K562 (cell line): ENCODE data around the gene ZPR1. TPM values are rescaled to one million over a fixed set of nuclear protein-coding genes. Genes with fewer than 3 reads are reported as not detected.

ENCODE experiments used
- ATAC-seq: fragments of 200-7000 bp; cut with Tn5 transposase; 3 replicates; pipeline ENCODE4 v1.9.1; 2020; ENCODE audit warnings: moderate library complexity
- BruUV-seq: library from RNA; stranded (reverse); fragments of 400-500 nt; replicated peaks from 2 replicates; lab custom pipeline; 2021; lab: Mats Ljungman, UMichigan
- CTCF ChIA-PET: fragments of 300-600 bp; formaldehyde crosslinking; extraction: SDS; loops from one replicate; lab custom pipeline; 2021; ENCODE audit warnings: low intra/inter-chr PET ratio; lab: Yijun Ruan, JAX
- POLR2A ChIA-PET: fragments of 300-600, 350-650 bp; sonication (Branson Sonifier 250); formaldehyde crosslinking; extraction: SDS; loops from one replicate; lab custom pipeline; 2021; ENCODE audit warnings: antibody characterized with exemption, inconsistent platforms; lab: Yijun Ruan, JAX
- DNase-seq, 4 experiments: peaks; one replicate each; pipeline versions ENCODE4 v3.0.0 to v3.0.0-alpha.2; 2011 to 2018; ENCODE audit warnings: low spot score in 3 of 4, mixed read lengths in 3 of 4; ENCODE audit errors: extremely low read depth in 1 of 4
- FAIRE-seq: peaks from 2 replicates; lab custom pipeline; 2011; peaks lifted over from hg19 to GRCh38; lab: Jason Lieb, UNC
- H2AFZ ChIP-seq: 2 replicates; pipeline ENCODE4 v1.6.0; 2011; ENCODE audit warnings: low read depth, low read length, control low read depth, inconsistent platforms
- H3K27ac ChIP-seq: fragments of 200-600 bp; 3 replicates; pipeline ENCODE4 v1.8.0; 2011; ENCODE audit warnings: low read depth, mild to moderate bottlenecking, control low read depth, inconsistent platforms, low read length, moderate library complexity, mixed read lengths; ENCODE audit errors: extremely low read depth
- H3K27me3 ChIP-seq, 2 experiments: fragments of 300-600 bp in 1 of 2; 2 replicates in 1 of 2; 3 replicates in 1 of 2; pipeline versions ENCODE4 v1.6.0 to v1.8.0; 2011; ENCODE audit warnings: inconsistent platforms in 2 of 2, low read length in 2 of 2, mild to moderate bottlenecking in 1 of 2, mixed read lengths in 1 of 2, moderate library complexity in 1 of 2; ENCODE audit not compliant: control insufficient read depth in 2 of 2, insufficient read depth in 2 of 2
- H3K36me3 ChIP-seq: fragments of 300-600 bp; 3 replicates; pipeline ENCODE4 v1.8.0; 2011; ENCODE audit warnings: mild to moderate bottlenecking, low read length, inconsistent platforms; ENCODE audit not compliant: control insufficient read depth, insufficient read depth
- H3K4me1 ChIP-seq, 2 experiments: fragments of 200-600 bp in 1 of 2; replicated peaks in 1 of 2; 2 replicates in 1 of 2; 3 replicates in 1 of 2; pipeline versions ENCODE4 v1.5.1 to v1.8.0; 2011; ENCODE audit warnings: inconsistent platforms in 2 of 2, low read length in 2 of 2, mild to moderate bottlenecking in 1 of 2, mixed read lengths in 1 of 2, moderate library complexity in 1 of 2; ENCODE audit not compliant: control insufficient read depth in 2 of 2, insufficient read depth in 2 of 2
- H3K4me2 ChIP-seq: 2 replicates; pipeline ENCODE4 v1.6.1; 2011; ENCODE audit warnings: low read length, control low read depth, inconsistent platforms, mixed read lengths; ENCODE audit not compliant: insufficient read depth
- H3K4me3 ChIP-seq: fragments of 200-600 bp; sonication (generic), shearing (Covaris generic); 2 replicates; pipeline ENCODE4 v1.5.1; 2016; ENCODE audit warnings: control low read depth, inconsistent platforms
- H3K79me2 ChIP-seq: fragments of 200-600 bp; 3 replicates; pipeline ENCODE4 v1.8.0; 2011; ENCODE audit warnings: low read length, inconsistent platforms; ENCODE audit not compliant: control insufficient read depth, insufficient read depth
- H3K9ac ChIP-seq, 2 experiments: 2 replicates each; pipeline versions ENCODE4 v1.6.0 to v1.6.1; 2011; ENCODE audit warnings: low read depth in 2 of 2, low read length in 2 of 2, control low read depth in 1 of 2, inconsistent platforms in 1 of 2, mild to moderate bottlenecking in 1 of 2, mixed read lengths in 1 of 2; ENCODE audit not compliant: insufficient read depth in 1 of 2
- H3K9me1 ChIP-seq: one replicate; pipeline ENCODE4 v1.6.0; 2011; ENCODE audit warnings: inconsistent platforms, mild to moderate bottlenecking, low read length, moderate library complexity; ENCODE audit not compliant: control insufficient read depth, insufficient read depth
- H3K9me3 ChIP-seq: replicated peaks from 2 replicates; pipeline ENCODE4 v1.5.1; 2011; ENCODE audit warnings: low read depth, low read length, inconsistent platforms; ENCODE audit not compliant: control insufficient read depth, insufficient read depth
- H4K20me1 ChIP-seq: replicated peaks from 2 replicates; pipeline ENCODE4 v1.6.1; 2011; ENCODE audit warnings: low read length, inconsistent platforms, mixed read lengths; ENCODE audit not compliant: control insufficient read depth, insufficient read depth
- BMI1 ChIP-seq: fragments of 150-350 bp; IDR thresholded peaks from 2 replicates; pipeline ENCODE4 v1.6.1; 2014; ENCODE audit warnings: low read length
- HMG20A ChIP-seq: fragments of 450-650 bp; formaldehyde crosslinking; conservative IDR thresholded peaks from 2 replicates; pipeline ENCODE4 v1.4.0; 2020; ENCODE audit warnings: mild to moderate bottlenecking, mixed read lengths
- KAT2B ChIP-seq: IDR thresholded peaks from one replicate; pipeline ENCODE4 v1.6.1; 2012; ENCODE audit warnings: low read depth, mild to moderate bottlenecking, control low read depth, inconsistent platforms, low read length, moderate library complexity
- NFE2 ChIP-seq: IDR thresholded peaks from 2 replicates; pipeline ENCODE4 v1.6.1; 2014; ENCODE audit warnings: antibody characterized with exemption, low read depth
- NRF1 ChIP-seq, 2 experiments: fragments of 450-650 bp; IDR thresholded peaks in 1 of 2; conservative IDR thresholded peaks in 1 of 2; 2 replicates each; pipeline ENCODE4 v1.6.1; 2014; ENCODE audit warnings: mild to moderate bottlenecking in 2 of 2
- PHF8 ChIP-seq: fragments of 200-600 bp; sonication (generic); IDR thresholded peaks from 2 replicates; pipeline ENCODE4 v1.6.1; 2012; ENCODE audit warnings: mixed run types, mild to moderate bottlenecking, inconsistent platforms, low read length, moderate library complexity, borderline replicate concordance
- RBM17 ChIP-seq: fragments of 200-400 bp; formaldehyde crosslinking; IDR thresholded peaks from 2 replicates; pipeline ENCODE4 v1.6.1; 2017; ENCODE audit warnings: low read depth, mild to moderate bottlenecking, low read length, borderline replicate concordance
- TSC22D4 ChIP-seq: fragments of 450-650 bp; IDR thresholded peaks from 2 replicates; pipeline ENCODE4 v1.6.1; 2016; ENCODE audit warnings: missing genetic modification characterization, missing biosample characterization, control low read depth
- ZBTB17 ChIP-seq: fragments of 450-650 bp; formaldehyde crosslinking; IDR thresholded peaks from 2 replicates; pipeline ENCODE4 v1.4.0; 2020; ENCODE audit warnings: mild to moderate bottlenecking
- ZNF23 ChIP-seq: fragments of 250-450 bp; sonication (Bioruptor Pico); IDR thresholded peaks from 2 replicates; pipeline ENCODE4 v1.4.0; 2020; ENCODE audit warnings: mild to moderate bottlenecking
- ZNF551 ChIP-seq: fragments of 250-450 bp; sonication (Bioruptor Pico); IDR thresholded peaks from 2 replicates; pipeline ENCODE4 v1.5.0; 2021; ENCODE audit warnings: mild to moderate bottlenecking, moderate library complexity
- WGBS: fragments of 100-300 bp; shearing (Covaris generic); methylation state at CpG from one replicate; pipeline ENCODE4 v1.1.6; 2016; ENCODE audit warnings: low coverage, mixed read lengths; ENCODE audit not compliant: insufficient coverage; ENCODE audit errors: missing lambda C conversion rate; 5-methylcytosine and 5-hydroxymethylcytosine counted together
- in situ Hi-C: fragments of 300-500 bp; cut with MboI; formaldehyde crosslinking; loops from 4 replicates; pipeline ENCODE4 v1.15.0; 2018; ENCODE audit warnings: inconsistent platforms, mixed read lengths
- intact Hi-C: fragments of 100-400 bp; cut with micrococcal nuclease; formaldehyde crosslinking; loops from 2 replicates; pipeline ENCODE4 v1.14.2; 2022
- polyA plus RNA-seq, 8 experiments: library from polyadenylated mRNA; depleted of rRNA in 4 of 8; stranded (reverse) in 5 of 8; unstranded in 3 of 8; fragments of >200 nt; fragmentation: Nextera tagmentation in 2 of 8; fragmentation: Illumina TruSeq in 1 of 8; extraction: Ambion mirVana in 2 of 8; extraction: Trizol in 1 of 8; gene quantifications; 2 replicates each; pipeline versions ENCODE4 v1.2.1 to v1.2.3, GENCODE V29; 2011 to 2014; ENCODE audit warnings: inconsistent platforms in 1 of 8, missing spikeins in 1 of 8
- total RNA-seq, 7 experiments: library from RNA; depleted of rRNA in 6 of 7; stranded (reverse); fragments of >200 nt in 6 of 7; fragmentation: Illumina TruSeq in 2 of 7; extraction: Trizol in 2 of 7; gene quantifications; 2 replicates each; pipeline versions ENCODE4 v1.2.1 to v1.2.3, GENCODE V29; 2011 to 2021; ENCODE audit warnings: low replicate concordance in 1 of 7
- TF ChIP-seq, protein P1 (sequence below): sonication (generic); IDR thresholded peaks from 2 replicates; pipeline ENCODE4 v1.6.1; 2016
- TF ChIP-seq, protein P2 (sequence below): fragments of 250-450 bp; sonication (Bioruptor Pico); IDR thresholded peaks from 2 replicates; pipeline ENCODE4 v1.4.0; 2020
- TF ChIP-seq, protein P3 (sequence below): fragments of 200-400 bp; formaldehyde crosslinking; IDR thresholded peaks from 2 replicates; pipeline ENCODE4 v1.6.1; 2017; ENCODE audit warnings: mild to moderate bottlenecking, low read depth, low read length, moderate library complexity

Gene ZPR1
- total and polyA plus RNA-seq, 9 of the 15 experiments (the other 6 are each of a cell fraction or from before 2014, with no cell fraction given): 13.0 to 120 (median 83.8) TPM

DNA sequence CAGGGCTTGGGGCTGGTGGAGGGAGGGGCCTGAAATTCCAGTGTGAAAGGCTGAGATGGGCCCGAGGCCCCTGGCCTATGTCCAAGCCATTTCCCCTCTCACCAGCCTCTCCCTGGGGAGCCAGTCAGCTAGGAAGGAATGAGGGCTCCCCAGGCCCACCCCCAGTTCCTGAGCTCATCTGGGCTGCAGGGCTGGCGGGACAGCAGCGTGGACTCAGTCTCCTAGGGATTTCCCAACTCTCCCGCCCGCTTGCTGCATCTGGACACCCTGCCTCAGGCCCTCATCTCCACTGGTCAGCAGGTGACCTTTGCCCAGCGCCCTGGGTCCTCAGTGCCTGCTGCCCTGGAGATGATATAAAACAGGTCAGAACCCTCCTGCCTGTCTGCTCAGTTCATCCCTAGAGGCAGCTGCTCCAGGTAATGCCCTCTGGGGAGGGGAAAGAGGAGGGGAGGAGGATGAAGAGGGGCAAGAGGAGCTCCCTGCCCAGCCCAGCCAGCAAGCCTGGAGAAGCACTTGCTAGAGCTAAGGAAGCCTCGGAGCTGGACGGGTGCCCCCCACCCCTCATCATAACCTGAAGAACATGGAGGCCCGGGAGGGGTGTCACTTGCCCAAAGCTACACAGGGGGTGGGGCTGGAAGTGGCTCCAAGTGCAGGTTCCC lies 41.8 kb upstream of the ZPR1 start, which contains the start of gene APOC3:
Gene APOC3 (plus strand): TSS at position 383 of the 659 bp plus-strand sequence. CDS start 676 bp downstream, outside the sequence.
- no peak for ATAC-seq
- in situ Hi-C loops: no loop called here
- no peak within 1 kb of the TSS for H3K4me2 ChIP-seq

More for the DNA sequence above, 41.8 kb upstream of the ZPR1 start, which contains the start of gene APOC3:
- Histone ChIP-seq H3K79me2 (no peaks in the 10 kb centered on the region), H4K20me1 (no peaks in the 10 kb centered on the region), H3K9me1 (no peaks in the 10 kb centered on the region), H3K27me3 (peaks cover 0 to 7% of the 10 kb centered on the region in 2 experiments; a peak in 2 of 5 replicates), H2AFZ (0 out of 2 replicates have a peak within 1 kb of the TSS, but pooled peaks have one; percentile 24), H3K4me1 (peaks cover 8 to 29% of the 10 kb centered on the region in 2 experiments; a peak in 4 of 5 replicates), H3K36me3 (no peaks in the 10 kb centered on the region), H3K4me3 (no peak within 1 kb of the TSS), H3K27ac (no peak within 1 kb of the TSS), H3K9ac (peak within 1 kb of the TSS in 1 of 2 experiments; percentile 35; a peak in 2 of 4 replicates), H3K9me3 (no peaks in the 10 kb centered on the region)
- ChIA-PET CTCF (no interaction called here), POLR2A (interaction anchor here (0.6 to 1.6 kb wide), 2 partner anchors 9 to 38 kb away, joined by 3 to 6 read pairs; no protein-coding TSS in a partner anchor)
- WGBS: 39% methylated on average over 9 of the region's 9 CpGs
- TF ChIP-seq ZNF551 (CRISPR knock-in tag) (no peak), HMG20A (CRISPR knock-in tag) (no peak), RBM17 (no peak), KAT2B (no peak), NFE2 (no peak), ZNF23 (CRISPR knock-in tag) (no peak), NRF1 (conservative IDR thresholded peaks at IDR 0.05 in 1 of 2, IDR thresholded peaks at IDR 0.05 in 1 of 2) (no peak), BMI1 (no peak), TSC22D4 (no peak), ZBTB17 (CRISPR knock-in tag) (no peak), PHF8 (no peak)
- TF ChIP-seq, protein P1, sequence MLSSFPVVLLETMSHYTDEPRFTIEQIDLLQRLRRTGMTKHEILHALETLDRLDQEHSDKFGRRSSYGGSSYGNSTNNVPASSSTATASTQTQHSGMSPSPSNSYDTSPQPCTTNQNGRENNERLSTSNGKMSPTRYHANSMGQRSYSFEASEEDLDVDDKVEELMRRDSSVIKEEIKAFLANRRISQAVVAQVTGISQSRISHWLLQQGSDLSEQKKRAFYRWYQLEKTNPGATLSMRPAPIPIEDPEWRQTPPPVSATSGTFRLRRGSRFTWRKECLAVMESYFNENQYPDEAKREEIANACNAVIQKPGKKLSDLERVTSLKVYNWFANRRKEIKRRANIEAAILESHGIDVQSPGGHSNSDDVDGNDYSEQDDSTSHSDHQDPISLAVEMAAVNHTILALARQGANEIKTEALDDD: no peak
- TF ChIP-seq, protein P2, sequence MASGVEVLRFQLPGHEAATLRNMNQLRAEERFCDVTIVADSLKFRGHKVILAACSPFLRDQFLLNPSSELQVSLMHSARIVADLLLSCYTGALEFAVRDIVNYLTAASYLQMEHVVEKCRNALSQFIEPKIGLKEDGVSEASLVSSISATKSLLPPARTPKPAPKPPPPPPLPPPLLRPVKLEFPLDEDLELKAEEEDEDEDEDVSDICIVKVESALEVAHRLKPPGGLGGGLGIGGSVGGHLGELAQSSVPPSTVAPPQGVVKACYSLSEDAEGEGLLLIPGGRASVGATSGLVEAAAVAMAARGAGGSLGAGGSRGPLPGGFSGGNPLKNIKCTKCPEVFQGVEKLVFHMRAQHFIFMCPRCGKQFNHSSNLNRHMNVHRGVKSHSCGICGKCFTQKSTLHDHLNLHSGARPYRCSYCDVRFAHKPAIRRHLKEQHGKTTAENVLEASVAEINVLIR (CRISPR knock-in tag): no peak
- TF ChIP-seq, protein P3, sequence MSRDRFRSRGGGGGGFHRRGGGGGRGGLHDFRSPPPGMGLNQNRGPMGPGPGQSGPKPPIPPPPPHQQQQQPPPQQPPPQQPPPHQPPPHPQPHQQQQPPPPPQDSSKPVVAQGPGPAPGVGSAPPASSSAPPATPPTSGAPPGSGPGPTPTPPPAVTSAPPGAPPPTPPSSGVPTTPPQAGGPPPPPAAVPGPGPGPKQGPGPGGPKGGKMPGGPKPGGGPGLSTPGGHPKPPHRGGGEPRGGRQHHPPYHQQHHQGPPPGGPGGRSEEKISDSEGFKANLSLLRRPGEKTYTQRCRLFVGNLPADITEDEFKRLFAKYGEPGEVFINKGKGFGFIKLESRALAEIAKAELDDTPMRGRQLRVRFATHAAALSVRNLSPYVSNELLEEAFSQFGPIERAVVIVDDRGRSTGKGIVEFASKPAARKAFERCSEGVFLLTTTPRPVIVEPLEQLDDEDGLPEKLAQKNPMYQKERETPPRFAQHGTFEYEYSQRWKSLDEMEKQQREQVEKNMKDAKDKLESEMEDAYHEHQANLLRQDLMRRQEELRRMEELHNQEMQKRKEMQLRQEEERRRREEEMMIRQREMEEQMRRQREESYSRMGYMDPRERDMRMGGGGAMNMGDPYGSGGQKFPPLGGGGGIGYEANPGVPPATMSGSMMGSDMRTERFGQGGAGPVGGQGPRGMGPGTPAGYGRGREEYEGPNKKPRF: no peak
- DNase-seq (no peak), FAIRE-seq (no peak)
- no TSS peak for BruUV-seq
- intact Hi-C loops: loop anchor here (10.0 kb wide), 1 partner anchor 95 kb away; no protein-coding TSS in a partner anchor
